HCEC 1CT (cell line): ENCODE data around the gene FUNDC1.
"Not testable (repeated sequence)": the region's sequence is repeated elsewhere in the genome, so short reads cannot be mapped to it uniquely, and the experiment has no call there.

Source experiments
- DNase-seq: peaks from one replicate; pipeline ENCODE4 v3.0.0-alpha.2; 2017

The FUNDC1 gene, protein sequence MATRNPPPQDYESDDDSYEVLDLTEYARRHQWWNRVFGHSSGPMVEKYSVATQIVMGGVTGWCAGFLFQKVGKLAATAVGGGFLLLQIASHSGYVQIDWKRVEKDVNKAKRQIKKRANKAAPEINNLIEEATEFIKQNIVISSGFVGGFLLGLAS

DNA sequence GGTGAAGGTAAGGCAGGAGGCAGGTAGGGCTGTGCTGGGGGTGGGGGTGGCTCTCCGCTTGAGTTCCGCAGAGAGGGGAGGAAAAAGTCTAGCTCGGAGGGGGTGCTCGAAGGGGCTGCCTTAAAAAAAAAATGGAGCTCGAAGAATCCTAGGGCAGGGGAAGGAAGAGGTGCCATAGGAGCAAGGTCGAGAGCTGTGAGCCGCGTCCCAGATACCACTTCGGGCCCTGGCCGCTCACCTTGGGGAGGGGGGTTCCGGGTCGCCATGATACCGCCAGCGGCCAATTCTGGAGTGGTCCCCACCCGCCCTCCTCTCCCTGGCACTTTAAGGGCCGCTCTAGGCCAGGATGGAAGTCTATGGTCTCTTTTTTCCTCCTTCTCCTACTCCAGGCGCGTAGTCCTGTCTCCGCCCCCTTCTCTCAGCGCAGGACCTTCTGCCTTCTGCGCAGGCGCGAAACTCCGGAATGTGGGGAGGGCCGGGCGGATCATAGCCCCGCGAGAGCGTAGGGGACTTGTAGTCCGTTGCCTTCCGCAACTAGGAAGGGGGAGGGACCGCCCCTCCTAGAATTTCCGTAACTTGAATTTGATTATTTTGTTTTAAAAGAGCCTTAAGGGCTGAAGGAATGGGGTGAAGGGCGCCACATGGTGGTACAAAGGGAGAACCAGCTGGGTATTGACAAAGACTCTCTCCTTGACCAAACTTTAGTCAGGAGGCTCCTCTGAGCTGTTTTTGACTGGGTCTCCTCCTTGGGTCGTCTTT lies at the start of gene FUNDC1:
Gene FUNDC1 (minus strand): TSS at position 293 of the 759 bp plus-strand sequence. CDS start 27 bp downstream, at position 266.
- DNase-seq = peak; percentile 84

DNA sequence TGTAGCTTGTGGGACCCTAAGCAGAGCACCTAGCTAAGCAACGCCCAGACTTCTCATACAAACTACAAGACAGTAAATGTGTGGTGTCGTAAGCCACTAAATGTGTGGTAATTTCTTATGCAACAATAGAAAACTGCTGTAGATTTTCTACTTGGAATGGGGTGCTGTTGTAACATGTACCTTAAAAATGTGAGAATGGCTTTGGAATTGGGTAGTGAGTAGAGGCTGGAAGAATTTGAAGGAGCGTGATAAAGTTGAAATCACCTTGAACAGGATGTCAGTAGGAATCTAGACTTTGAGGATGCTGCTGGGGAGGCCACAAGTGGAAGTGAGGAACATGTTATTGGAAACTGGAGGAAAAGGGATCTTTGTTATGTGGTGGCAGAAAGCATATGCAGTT lies 43.2 kb upstream of the FUNDC1 start:
- no peak for DNase-seq

DNA sequence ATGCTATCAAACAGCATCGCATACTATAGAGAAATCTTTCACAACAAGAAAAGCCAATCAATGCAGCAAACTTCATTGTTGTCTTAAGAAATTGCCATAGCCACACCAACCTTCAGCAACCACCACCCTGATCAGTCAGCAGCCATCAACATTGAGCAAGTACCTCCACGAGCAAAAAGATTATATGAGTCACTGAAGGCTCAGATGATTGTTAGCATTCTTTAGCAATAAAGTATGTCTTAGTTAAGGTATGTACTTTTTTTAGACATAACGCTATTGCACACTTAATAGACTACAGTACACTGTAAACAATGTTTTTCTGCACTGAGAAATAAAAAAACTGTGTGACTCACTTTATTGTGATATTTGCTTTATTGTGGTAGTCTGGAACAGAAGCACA lies 37.8 kb upstream of the FUNDC1 start:
- DNase-seq = peak; percentile 78

DNA sequence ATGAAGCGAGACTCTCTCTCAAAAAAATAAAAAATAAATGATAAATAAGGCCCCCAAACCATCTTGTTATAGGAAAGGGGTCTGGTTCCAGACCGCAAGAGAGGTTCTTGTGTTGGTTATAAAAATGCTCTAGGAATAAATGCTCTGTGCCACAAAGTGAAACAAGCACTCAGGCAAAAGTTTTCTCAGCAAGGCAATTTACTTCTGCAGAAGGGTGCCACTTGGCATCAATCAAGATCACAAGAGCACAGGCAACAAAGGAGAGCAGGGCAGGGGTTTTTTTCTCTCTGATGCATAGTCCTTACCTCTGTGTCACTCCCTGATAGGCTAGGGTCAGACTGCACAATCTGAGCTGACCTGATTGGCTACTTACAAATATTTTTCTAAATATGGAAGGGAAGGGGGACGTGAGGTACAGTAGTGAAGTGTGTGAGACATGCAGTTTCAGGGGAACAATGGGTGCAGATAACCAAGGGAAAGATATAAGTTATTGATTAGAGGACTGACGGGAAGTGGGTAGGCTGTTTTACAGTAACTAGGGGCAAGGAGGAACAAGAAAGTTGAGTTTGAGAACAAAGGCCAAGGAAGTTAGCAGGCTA lies 29.8 kb upstream of the FUNDC1 start:
- no peak for DNase-seq

DNA sequence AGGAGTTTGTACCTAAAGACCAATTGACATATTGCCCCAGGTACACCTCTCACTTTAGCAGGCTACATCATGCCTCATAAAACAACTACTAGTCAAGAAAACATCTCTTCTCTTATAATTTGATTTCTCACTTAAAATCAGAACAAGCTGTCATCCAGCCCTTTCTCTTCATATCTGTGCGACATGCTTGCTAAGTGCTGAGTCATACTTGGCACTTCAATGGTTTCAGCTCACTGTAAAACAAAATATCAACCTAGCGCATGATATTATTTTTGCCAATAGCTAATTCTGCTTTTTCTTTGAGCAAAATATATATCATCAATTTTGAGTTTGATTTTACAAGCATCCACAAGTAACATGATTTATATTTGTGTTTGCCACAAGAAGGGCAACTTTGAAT lies 27.9 kb upstream of the FUNDC1 start:
- DNase-seq = peak; percentile 9

DNA sequence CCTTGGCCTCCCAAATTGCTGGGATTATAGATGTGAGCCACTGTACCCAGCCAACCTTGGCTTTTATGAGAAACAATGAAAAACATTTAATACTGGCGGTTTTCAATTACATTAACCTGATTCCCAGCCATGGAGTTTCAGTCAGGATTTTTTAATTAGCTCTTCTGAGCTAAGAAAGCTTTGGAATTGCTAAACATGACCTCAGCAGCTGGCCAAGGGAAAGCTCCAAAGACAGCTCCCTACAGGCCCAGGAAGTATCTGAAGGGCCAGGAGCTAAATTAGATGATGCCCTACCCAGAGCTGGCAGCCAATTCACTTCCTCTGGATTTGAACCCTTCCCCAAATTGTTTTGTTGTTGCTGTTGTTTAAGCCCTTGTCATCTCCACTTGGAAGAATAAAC lies 26.5 kb upstream of the FUNDC1 start:
- no peak for DNase-seq

DNA sequence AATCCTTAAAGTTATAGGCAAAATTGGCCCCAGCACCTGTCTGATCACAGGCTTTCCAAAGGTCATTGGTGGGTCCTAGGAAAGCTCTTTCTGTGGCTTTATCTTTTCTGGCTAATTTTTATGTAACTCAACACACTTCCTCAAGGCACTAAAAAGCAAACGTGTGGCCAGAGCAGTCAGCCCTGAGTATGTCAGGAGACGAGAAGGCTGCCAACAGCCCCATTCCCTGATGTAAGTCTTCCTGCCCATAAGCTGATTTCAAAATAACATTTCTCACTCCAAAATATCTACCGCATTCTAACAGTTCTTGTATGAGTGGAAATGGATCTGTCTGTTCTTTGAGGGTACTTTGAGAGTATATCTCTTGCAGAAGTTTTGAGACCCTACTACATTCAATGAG lies 25.5 kb upstream of the FUNDC1 start:
- no peak for DNase-seq

DNA sequence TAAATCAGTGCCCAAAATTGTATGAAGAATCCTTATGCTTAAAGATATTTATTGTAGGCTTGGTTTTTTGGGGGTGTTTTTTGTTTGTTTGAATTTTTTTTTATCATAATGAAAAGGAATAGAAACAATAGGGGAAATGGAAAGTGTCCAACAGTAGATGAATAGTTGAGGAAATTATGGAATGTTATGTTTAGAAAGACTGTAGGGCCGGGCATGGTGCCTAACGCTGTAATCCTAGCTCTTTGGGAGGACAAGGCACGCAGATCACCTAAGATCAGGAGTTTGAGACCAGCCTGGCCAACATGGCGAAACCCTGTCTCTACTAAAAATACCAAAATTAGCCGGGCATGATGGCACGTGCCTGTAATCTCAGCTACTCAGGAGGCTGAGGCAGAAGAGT lies 19.2 kb upstream of the FUNDC1 start:
- DNase-seq = not testable (repeated sequence)

DNA sequence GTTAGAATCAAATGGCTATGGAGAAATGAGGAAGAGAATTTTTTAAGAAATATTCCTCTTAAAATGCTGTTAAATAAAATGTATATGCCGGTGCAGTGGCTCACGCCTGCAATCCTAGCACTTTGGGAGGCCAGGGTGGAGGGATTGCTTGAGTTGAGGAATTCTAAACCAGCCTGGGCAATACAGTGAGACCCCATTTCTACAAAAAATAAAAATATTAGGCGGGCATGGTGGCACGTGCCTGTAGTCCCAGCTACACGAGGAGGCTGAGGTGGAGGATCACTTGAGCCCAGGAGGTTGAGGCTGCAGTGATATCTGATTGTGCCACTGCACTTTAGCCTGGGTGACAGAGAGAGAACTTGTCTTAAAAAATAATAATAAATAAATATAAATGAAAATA lies 7.9 kb upstream of the FUNDC1 start:
- no peak for DNase-seq

DNA sequence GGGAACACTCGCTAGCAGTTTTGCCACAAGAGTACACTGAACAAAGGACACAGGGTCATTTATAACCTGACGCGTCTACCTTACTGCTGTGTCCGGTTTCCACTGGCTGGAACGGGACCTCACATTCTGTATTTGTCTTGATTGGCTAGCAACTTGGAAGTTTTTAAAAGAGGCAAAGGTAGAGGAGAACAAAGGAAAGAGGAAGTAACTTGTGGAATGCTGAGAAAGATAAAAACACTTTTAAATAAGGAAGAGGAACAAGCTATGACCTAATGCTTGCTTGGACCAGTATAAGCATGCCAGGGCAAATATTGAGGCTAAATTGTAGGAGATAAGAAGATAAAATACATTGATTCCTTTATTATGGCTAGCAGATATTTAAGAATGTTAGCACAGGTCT lies 2.8 kb upstream of the FUNDC1 start:
- not testable (repeated sequence) for DNase-seq

DNA sequence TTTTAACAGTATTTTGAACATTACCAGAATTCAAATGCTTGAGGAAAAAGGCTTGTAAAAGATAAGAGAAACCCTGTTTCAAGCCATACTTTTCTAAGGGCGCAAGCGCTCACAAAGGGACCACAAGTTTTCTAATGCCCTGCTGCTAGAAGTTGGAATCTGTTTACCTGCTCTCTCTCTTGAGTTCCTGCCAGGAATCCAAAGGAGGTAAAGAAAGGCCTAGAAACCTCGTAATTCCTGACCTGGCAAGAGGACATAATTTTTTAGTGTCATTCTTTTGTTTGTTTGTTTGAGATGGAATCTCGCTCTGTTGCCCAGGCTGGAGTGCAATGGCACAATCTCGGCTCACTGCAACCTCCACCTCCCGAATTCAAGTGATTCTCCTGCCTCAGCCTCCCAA lies 1.4 kb upstream of the FUNDC1 start:
- no peak for DNase-seq

DNA sequence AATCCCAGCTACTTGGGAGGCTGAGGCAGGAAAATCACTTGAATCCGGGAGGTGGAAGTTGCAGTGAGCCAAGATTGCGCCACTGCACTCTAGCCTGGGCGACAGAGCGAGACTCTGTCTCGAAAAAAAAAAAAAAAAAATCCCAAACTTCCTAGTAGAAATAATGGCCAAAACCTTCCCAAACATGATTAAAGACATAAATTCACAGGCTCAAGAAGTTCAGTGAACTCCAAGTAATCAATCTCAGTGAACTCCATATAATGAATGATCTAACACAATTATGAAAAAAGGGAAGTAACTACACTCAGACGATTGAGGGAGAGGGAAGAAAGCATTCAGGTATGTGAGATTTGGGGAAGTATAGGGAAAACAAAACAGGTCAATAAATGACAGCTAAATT lies 6.5 kb downstream of the FUNDC1 start:
- DNase-seq = no peak

DNA sequence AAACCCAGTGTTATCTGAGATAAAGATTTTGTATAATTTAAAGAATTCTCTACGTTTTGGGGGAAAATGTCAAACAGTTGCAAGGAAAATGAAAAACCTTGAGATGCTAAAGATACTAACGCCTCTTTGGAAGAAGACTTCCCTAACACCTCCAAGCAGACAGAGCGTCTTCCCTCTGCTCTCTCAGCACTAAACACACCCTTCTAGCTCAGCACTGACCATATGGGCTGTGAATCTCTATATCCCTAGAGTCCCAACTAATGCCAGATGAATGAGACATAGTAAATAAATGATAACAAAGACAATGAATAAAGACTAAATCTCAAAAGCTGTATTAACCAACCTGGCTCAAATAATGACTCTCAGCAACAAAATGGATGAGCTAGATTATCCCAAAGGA lies 13.3 kb downstream of the FUNDC1 start:
- DNase-seq = no peak

DNA sequence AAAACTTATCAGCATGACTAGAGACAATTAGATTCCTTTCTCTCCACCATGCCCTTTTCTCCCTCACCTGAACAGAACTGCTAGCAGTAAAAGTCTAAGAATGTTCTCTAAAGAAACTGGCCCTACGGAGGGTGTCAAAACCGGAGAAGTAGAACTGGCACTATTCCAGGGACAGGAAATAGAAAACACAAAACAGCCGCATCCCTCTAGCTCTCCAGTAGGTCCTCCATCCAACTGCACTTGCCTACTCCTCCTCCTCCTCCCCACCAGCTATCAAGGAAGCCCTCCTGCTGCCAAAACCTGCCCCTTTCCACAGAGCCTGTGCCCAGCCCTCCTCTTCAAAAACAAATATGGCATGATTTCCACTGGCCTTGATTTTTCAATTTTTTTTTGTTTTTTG lies 28.4 kb downstream of the FUNDC1 start:
- DNase-seq = no peak

DNA sequence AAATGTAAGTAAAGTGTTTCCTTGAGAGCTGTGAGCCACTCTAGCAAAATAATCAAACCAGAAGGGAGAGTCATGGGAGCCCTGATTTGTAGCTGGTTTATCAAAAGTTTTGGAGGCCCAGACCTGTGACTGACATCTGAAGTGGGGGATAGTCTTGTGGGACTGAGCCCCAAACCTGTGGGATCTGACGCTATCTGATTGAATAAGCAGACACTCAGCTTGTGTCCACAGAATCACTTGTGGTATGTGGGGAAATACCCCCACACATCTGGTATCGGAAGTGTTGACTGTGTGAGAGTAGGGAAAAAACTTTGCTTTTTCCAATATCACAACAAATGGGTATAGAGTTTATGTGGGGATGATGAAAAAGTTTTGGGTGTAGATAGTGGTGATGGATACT lies 35.4 kb downstream of the FUNDC1 start:
- no peak for DNase-seq

DNA sequence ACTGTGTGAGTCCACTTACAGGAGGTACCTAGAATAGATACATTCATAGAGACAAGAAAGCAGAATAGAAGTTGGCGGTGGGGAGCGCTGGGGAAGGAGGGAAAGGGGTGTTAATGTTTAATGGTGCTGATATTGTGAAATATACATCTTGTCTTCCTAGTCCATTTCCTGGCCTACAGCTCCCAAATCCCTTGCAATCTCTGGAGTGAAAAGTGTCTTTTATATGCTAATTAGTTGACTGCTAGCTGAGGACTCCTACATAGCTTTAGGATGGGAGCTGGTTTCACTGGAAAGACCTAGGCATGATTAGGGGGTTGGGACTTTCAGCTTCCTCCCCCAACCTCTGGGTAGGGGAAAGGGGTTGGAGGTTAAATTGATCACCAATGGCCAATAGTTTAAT lies 36.0 kb downstream of the FUNDC1 start:
- DNase-seq = no peak

DNA sequence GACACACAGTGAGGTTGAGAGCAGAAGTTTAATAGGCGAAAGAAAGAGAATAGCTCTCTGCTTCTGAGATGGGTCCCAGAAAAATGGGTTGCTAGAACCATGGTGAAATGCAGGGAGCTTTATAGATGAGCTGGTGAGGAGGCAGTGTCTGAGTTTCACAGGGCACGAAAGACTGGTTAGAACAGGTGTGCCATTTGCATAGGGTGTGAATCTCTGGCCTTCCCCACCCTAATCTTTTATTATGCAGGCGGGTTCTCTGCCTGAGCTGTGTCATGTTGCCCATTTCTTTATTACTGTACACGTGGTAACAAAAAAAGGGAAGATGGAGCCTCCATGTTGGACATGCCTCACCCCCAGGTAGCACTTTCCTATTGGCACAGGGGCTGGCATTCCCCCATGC lies 39.1 kb downstream of the FUNDC1 start:
- DNase-seq = no peak

DNA sequence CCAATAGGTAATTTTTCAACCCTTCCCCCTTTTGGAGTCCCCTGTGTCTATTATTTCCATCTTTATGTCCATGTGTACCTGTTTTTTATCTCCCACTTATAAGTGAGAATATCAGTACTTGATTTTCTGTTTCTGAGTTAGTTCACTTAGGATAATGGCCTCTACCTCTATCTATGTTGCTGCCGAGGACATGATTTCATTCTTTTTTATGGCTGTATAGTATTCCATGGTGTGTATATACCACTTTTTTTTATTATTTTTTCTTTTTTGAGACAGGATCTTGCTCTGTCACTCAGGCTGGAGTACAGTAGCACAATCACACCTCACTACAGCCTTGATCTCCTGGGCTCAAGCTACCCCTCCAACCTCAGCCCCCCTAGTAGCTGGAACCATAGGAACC lies 47.6 kb downstream of the FUNDC1 start:
- DNase-seq = no peak

DNA sequence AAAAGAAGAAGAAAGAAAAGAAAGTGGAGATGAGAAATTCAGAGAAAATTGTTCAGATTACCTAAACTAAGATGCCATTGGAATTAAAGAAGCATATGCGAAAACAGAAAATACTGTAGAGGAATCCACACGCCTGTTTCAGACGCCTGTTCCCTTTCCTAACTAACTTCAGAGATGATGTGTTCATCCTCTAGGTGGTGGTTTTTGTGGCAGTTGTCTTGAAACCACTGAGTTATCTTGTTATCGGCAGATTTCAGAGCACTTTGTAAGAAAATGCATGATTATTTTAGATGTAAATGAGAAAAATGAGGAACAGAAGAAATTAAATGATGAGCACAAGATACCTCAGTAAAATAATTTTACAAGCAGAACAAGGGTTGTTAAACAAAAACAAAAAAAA lies 48.3 kb downstream of the FUNDC1 start:
- no peak for DNase-seq

DNA sequence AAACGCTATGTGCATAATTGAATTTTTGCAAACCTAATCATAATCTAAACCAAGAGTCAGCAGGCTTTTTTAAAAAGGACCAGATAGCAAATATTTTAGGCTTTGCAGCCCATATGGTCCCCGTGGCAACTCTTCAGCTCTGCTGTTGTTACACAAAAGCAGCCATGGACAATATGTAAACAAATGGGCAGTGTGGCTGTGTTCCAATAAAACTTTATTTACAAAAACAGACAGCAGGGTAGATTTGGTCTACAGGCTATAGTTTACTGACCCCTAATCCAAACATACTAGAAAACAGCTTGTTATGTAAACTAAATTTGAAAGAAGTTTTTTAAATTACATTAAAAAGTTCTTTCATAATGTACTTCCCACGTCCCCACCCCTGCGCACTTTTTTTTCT lies 53.1 kb downstream of the FUNDC1 start:
- no peak for DNase-seq

DNA sequence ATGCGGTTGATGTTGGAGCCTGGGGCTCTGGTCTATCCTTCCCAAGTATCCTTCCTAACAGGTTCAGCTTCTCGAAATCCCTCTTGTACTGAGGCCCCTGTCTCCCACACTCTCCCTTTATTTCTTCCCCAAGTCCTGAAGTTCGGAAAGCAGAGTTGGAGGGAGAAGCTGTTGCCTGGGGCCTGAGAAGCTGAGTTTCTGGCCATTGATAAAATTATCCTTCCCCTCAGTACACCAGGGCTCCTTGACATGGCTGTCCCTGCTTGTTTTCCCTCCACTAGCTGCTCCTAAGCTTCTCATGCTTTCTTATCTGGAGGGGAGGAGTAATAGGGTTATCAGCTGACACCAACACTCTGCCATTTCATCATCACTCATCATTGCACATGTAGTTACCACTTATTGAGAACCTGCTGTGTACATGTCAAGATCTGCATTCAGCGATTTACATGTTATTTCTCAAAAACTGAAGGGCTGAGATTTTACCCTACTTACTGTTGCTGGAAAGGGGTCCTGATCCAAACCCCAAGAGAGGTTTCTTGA lies 58.0 kb downstream of the FUNDC1 start:
- DNase-seq = no peak

DNA sequence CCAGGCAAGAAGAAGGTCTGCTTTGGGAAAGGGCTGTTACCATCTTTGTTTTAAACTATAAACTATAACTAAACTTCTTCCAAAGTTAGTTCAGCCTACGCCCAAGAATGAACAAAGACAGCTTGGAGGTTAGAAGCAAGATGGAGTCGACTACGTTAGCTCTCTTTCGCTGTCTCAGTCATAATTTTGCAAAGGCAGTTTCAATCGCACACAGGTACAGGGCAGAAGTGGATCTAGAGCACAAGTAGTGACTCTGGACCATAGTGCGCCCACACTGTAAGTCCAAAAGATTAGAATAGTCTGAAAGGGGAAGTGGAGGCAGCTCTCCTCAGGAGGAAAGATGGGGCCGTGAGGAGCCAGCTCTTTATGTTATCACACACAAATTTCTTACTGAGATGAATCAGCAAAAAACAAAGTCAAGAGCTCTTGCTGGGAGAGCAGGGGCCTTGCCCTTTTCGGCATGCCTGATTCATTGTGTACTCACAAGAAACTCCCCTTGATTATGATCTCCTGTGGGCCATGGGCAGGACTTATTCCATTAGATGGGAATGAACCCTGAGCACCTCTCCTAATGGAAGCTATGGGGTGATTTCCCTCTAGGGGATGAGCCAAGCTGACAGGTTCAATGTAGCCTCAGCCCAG lies 58.6 kb downstream of the FUNDC1 start:
- no peak for DNase-seq

DNA sequence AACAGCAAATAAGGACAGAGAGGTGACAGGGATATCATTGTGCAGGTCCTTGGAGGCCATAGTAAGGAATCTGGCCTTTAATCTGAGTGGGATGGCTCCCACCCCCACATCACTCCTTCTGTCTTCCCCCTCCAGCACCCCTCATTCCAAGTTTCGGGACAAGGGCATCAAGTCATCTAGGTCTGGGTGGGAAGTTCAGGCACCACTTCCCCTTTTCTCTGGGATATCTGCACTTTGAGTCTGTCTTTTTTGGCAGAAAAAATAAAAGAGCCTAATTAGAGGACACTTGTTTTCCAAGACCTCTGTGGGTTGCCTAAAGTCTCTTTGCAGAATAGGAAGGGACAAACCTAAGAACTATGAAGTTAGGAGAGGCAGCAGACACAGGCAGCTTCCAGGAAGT lies 60.1 kb downstream of the FUNDC1 start:
- no peak for DNase-seq

DNA sequence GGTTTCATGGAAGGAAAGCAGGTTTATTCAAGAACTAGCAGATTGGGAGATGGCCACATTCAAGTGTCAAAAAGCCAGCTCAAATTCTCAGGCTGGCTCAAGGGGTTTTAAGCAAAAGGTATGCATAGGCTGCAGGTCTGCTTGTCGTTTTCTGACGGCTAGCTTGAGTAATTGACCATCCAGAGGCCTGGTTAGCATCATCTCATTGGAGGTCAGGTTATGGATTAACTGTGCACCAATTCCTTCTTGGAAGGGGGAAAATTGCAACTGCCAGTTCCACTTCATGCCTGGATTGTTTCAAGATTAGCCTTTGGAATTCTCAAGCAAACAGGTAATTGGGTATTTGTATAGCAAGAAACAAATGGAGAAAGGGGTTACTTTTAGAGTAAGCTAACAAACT lies 62.1 kb downstream of the FUNDC1 start:
- DNase-seq = no peak
